SJSA1 (cell line): Measurements from ENCODE around the gene HMX3. TPM values are rescaled to one million over a fixed set of nuclear protein-coding genes. Genes with fewer than 3 reads are reported as not detected.
A peak's percentile ranks its signal among the peaks of the same experiment; 100 is the strongest.

ENCODE experiments used
- DNase-seq, 2 experiments: peaks; one replicate each; pipeline ENCODE4 v3.0.0-alpha.2; 2015 to 2020; ENCODE audit warnings: low spot score in 2 of 2, low read depth in 1 of 2
- H3K27ac ChIP-seq: fragments of 250-450 bp; sonication (Bioruptor Pico); 2 replicates; pipeline ENCODE4 v1.5.1; 2020; ENCODE audit warnings: mild to moderate bottlenecking, moderate library complexity
- H3K27me3 ChIP-seq: fragments of 250-450 bp; sonication (Bioruptor Pico); replicated peaks from 2 replicates; pipeline ENCODE4 v1.5.1; 2020; ENCODE audit warnings: mild to moderate bottlenecking, moderate library complexity
- H3K36me3 ChIP-seq: fragments of 250-450 bp; sonication (Bioruptor Pico); 2 replicates; pipeline ENCODE4 v1.5.1; 2020; ENCODE audit warnings: mild to moderate bottlenecking
- H3K4me1 ChIP-seq: fragments of 250-450 bp; sonication (Bioruptor Pico); replicated peaks from 2 replicates; pipeline ENCODE4 v1.6.1; 2021; ENCODE audit warnings: mild to moderate bottlenecking
- H3K4me3 ChIP-seq: fragments of 250-450 bp; sonication (Bioruptor Pico); 2 replicates; pipeline ENCODE4 v1.5.1; 2020; ENCODE audit warnings: mild to moderate bottlenecking
- H3K9me3 ChIP-seq: fragments of 250-450 bp; sonication (Bioruptor Pico); replicated peaks from 2 replicates; pipeline ENCODE4 v1.5.1; 2020; ENCODE audit warnings: mild to moderate bottlenecking
- total RNA-seq: library from RNA; depleted of rRNA; stranded (reverse); fragments of >200 nt; shearing (Covaris generic); gene quantifications from 2 replicates; pipeline ENCODE4 v1.2.3, GENCODE V29; 2014; rRNA removed

HMX3 gene
- total RNA-seq = 10.8 and 10.9 TPM in 2 replicates

DNA sequence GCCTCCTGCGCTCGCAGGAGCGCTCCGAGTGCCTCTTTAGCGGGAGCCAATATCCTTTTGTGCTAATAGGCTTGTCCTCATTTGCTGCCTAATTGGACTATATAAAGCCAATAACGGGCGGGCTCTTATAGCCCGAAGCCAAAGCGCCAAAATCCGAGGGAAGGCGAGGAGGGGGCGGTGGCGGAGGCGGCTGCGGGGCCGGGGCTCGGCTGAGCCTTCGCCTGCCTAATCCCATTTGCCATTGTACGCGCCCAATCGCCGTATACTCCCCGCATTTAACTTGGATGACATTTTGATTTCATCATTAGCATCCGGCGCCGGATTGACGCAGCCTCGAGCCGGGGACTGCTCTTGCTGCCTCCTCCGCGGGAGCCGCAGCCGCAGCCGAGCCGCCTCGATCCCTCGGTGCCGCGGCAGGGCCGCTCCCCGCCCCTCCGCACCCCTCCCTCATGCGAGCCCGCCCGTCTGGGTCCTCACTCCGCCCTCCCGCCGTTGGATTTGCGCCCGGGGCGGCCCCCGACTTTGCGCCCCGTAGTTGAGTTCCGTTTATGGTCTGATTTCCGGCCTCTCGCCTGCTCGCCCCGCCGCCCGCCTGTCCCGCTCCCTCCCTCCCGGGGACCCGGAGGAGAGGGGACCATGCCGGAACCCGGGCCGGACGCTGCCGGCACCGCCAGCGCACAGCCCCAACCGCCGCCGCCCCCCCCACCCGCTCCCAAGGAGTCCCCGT lies at the start of gene HMX3:
Gene HMX3, plus strand, starts transcription at position 556 of the 727 bp plus-strand sequence. Its CDS starts 81 bp downstream, at position 637.
- Histone ChIP-seq H3K36me3 (peaks cover 7% of the 10 kb centered on the region; the same call in 1 of the 2 replicates), H3K4me1 (peaks cover 32% of the 10 kb centered on the region), H3K4me3 (peak within 1 kb of the TSS; percentile 49), H3K27ac (peak within 1 kb of the TSS; percentile 65), H3K9me3 (no peaks in the 10 kb centered on the region), H3K27me3 (peaks cover 28% of the 10 kb centered on the region)
- DNase-seq = peak; percentile 64 to 68

DNA sequence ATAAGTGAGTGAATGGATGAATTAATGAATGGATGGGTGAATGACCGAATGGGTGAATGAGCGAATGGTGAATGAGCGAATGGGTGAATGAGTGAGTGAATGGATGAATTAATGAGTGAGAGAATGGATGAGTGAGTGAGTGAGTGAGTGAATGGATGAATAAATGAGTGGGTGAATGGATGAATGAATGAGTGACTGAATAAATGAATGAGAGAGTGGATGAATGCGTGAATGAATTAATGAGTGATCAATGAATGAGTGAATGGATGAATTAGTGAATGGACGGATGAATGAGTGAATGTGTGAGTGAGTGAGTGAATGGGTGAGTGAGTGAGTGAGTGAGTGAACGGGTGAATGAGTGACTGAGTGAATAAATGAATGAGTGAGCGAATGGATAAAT lies 49.5 kb upstream of the HMX3 start:
- Histone ChIP-seq H3K4me3 (no peak overlapping the region), H3K27ac (no peak overlapping the region), H3K27me3 (no peaks in the 10 kb centered on the region), H3K9me3 (no peaks in the 10 kb centered on the region), H3K36me3 (no peaks in the 10 kb centered on the region), H3K4me1 (no peaks in the 10 kb centered on the region)
- DNase-seq = no peak

DNA sequence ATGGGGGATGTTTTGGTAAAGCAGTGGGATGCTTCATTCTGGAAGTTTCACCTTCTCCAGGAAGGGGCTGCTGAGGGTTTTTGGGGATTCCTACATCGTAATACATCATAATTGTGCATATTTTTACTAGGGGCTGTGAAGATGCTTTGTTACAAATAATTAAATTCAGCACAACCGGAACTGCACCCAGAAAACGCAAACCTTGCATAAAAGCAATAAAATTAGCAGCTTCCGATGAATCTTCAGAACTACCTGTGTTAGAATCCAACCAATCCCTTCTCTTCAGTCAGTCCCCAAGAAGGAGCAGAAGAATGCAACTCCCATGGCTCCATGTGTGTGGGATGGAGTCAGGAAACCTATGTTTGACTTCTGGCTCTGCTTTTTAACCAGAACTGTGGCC lies 48.4 kb upstream of the HMX3 start:
- Histone ChIP-seq H3K4me1 (no peaks in the 10 kb centered on the region), H3K9me3 (no peaks in the 10 kb centered on the region), H3K27ac (no peak overlapping the region), H3K36me3 (no peaks in the 10 kb centered on the region), H3K4me3 (no peak overlapping the region), H3K27me3 (no peaks in the 10 kb centered on the region)
- no peak for DNase-seq

DNA sequence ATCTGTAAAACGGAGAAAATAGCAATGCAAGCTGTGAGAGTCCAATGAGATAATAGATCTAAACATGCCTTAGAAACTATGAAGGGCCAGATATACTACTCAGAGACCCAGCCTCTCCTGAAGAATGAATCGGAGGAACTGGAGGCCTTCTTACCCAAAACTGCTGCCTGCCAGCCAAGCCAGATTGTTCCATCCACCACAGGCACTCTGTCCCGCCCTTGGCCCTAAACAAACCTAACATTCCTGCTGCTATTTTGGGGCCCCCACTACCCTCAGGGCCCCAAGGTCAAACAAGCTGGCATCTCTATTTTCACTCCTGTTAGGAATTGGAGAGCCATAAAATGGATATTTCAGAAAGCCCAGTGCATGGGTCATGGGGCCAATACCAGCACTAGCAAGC lies 48.0 kb upstream of the HMX3 start:
- Histone ChIP-seq H3K4me1 (no peaks in the 10 kb centered on the region), H3K4me3 (no peak overlapping the region), H3K27me3 (no peaks in the 10 kb centered on the region), H3K36me3 (no peaks in the 10 kb centered on the region), H3K27ac (no peak overlapping the region), H3K9me3 (no peaks in the 10 kb centered on the region)
- DNase-seq = no peak

DNA sequence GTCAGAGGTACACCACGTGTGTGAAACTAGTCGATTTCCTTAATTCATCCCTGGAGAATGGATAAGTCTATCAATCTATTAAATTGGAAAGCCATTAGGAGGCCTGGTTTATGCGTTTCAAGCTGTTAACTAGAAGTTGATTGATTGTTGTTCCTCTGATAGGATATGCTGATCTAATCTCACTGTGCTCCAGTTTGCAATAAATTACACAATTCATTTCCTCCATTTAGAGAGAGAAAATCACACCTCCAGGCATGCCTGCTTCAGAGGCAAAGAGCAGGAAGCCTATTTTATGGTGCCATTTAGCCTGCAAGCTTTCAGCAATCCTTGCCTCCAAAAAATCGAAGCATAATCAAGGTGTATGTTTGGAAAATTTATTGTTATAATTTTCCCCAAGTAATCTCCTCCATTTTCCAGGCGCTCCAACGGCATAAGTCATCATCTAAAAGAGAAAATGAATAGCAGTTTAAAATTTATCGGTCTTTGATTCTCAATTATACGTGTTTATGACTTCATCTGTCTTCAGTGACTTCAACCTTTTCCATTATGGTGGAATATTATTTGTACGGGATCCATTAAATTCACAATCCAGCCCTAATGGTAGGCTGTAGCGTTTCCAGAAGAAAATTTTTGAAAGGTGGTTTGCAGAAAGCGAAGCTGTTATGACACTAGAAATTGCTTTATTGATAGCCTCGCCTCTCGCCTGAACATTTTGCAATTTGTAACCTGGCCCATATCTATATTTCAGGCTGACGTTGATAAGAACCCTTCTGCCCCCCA lies 42.9 kb upstream of the HMX3 start:
- Histone ChIP-seq H3K9me3 (no peaks in the 10 kb centered on the region), H3K27me3 (no peaks in the 10 kb centered on the region), H3K27ac (no peak overlapping the region), H3K36me3 (no peaks in the 10 kb centered on the region), H3K4me3 (no peak overlapping the region), H3K4me1 (no peaks in the 10 kb centered on the region)
- no peak for DNase-seq

DNA sequence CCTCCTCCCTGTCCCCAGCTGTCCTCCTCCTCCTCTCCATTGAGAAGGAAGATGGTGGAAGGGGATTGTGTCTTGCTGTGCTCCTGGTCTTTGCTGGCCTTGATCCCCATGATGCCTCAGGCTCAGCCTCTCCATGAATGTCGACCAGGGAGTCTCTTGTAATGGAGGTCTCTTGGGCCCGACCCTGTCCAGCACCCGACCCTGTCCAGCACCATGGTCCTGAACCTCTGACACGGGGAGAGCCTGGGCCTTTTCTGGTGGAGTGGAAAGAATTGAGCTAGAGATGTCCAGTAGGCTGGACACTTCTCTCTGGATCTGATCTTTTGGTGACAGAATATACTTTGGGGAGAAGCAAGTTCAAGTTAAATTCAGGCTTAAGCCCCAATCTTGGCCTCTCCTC lies 42.3 kb upstream of the HMX3 start:
- Histone ChIP-seq H3K4me3 (no peak overlapping the region), H3K27ac (no peak overlapping the region), H3K4me1 (no peaks in the 10 kb centered on the region), H3K9me3 (no peaks in the 10 kb centered on the region), H3K27me3 (no peaks in the 10 kb centered on the region), H3K36me3 (no peaks in the 10 kb centered on the region)
- DNase-seq = no peak

DNA sequence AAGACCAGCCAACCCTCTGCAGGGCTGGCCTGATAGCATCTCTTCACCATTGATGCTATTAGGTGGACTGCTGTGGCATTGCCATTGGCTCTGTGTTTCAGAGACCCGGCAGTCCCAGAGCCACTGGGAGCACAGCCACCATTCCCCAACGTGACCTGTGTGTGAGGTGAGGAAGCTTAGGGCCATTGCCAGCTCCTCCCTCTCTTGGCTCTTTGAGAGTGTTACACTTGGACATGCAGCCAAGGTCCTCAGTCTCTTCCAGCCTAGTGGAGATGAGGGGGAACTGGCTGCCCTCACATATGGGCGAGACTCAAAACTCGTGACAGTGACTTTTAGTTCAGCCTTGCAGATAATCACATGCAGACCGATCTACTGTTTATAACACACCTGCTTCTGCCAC lies 39.3 kb upstream of the HMX3 start:
- H3K4me1 ChIP-seq = peaks cover 11% of the 10 kb centered on the region
- H3K27me3 ChIP-seq = no peaks in the 10 kb centered on the region
- H3K36me3 ChIP-seq = no peaks in the 10 kb centered on the region
- H3K4me3 ChIP-seq = no peak overlapping the region
- no peak overlapping the region for H3K27ac ChIP-seq
- no peak for DNase-seq
- no peaks in the 10 kb centered on the region for H3K9me3 ChIP-seq

DNA sequence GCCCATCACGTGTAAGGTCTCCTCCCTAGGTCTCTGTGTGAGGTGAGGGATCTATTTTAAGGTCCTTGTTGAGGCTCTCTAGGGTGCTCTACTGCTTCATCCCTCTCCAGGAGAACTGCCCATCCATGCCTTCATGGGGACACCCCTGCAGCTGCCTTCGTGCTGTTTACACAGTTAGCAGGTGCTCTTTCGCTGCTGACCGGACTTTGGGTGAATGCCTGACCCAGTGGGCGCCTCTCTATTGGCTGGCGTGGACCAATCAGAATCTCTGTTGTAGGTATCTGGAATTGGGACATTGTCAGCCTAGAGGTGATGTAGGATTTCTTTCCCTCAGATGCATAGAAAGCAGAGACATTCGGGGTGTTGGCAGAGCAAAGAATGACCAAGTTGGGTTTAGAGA lies 38.7 kb upstream of the HMX3 start:
- Histone ChIP-seq H3K27me3 (no peaks in the 10 kb centered on the region), H3K27ac (no peak overlapping the region), H3K9me3 (no peaks in the 10 kb centered on the region), H3K36me3 (no peaks in the 10 kb centered on the region), H3K4me3 (no peak overlapping the region), H3K4me1 (peaks cover 11% of the 10 kb centered on the region)
- no peak for DNase-seq

DNA sequence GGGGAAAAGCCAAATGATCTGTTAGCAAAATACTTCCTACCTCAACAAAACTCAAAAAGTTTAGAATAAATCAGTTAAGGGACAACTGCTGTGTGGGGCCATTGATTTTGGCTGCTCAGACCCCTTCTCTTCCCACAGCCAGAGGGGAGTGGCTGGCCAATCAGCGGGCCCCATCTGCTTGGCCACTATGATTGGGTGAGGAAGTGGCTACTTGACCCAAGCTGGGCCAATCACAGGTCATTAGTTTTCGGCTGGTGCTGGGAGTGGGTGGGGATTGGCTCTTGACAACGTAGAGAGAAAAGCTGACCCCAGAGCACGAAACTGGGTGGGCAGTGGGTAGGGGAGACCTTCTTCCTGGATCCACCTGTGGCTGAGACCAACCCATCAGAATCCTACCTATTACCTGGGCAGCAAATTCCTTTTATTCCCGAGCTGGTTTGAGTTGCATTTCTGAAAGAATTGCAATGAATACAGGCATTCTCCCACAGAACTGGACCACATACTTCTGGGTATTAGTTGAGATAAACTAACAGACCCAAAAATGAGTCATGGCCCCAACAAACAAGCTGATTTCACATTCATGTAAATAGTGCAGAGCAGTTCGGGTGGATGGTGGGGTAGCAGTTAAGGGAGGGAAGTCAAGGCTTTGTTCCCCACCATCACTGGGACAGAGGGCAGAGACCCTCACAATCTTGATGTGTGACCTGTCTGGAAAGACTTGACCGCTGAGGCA lies 35.6 kb upstream of the HMX3 start:
- no peak overlapping the region for H3K27ac ChIP-seq
- H3K4me1 ChIP-seq = peaks cover 11% of the 10 kb centered on the region
- DNase-seq = peak in 1 of 2 experiments; percentile 25
- no peak overlapping the region for H3K4me3 ChIP-seq
- H3K27me3 ChIP-seq = no peaks in the 10 kb centered on the region
- no peaks in the 10 kb centered on the region for H3K9me3 ChIP-seq
- H3K36me3 ChIP-seq = no peaks in the 10 kb centered on the region

DNA sequence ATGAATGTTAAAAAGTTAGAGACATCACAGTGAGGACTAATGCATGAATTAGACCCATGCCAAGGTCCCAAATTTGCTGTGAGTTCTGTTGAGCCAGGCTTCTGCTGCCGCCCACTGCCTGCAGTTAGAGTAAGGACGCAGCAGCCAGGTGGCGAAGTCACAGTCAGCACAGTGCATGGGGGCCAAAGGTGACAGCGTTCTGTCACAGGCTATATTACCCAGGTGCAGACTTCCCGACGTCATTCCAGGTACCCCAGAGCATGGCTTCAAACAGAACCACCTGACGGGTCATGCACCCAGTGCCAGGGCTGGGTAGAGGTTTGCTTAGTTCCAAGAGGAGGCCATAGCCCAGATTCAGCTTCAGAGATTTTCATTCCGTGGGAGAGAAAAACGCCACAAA lies 33.9 kb upstream of the HMX3 start:
- Histone ChIP-seq H3K4me3 (no peak overlapping the region), H3K36me3 (no peaks in the 10 kb centered on the region), H3K27me3 (no peaks in the 10 kb centered on the region), H3K9me3 (no peaks in the 10 kb centered on the region), H3K4me1 (peaks cover 11% of the 10 kb centered on the region), H3K27ac (no peak overlapping the region)
- no peak for DNase-seq

DNA sequence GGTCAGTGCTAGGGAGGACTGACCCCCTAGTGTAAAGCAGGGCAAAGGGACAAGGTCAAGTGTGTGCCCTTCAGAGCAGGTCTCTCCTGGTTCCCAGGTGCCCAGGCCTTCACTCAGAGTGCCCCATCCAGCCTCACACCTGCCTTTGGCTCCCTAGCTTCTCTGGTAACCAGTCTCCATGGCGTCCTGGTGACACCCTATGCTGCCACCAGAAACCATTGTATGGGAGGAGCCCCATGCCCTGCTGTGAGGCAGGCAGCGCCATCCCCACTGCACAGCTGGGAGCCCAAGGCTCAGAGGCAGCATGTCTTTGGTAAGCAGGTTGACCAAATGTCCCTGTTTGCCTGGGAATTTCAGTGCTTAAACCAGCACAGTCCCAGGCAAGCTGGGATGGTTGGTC lies 33.1 kb upstream of the HMX3 start:
- no peaks in the 10 kb centered on the region for H3K9me3 ChIP-seq
- no peak for DNase-seq
- H3K4me1 ChIP-seq = peaks cover 11% of the 10 kb centered on the region
- H3K27ac ChIP-seq = no peak overlapping the region
- no peaks in the 10 kb centered on the region for H3K36me3 ChIP-seq
- no peaks in the 10 kb centered on the region for H3K27me3 ChIP-seq
- no peak overlapping the region for H3K4me3 ChIP-seq

DNA sequence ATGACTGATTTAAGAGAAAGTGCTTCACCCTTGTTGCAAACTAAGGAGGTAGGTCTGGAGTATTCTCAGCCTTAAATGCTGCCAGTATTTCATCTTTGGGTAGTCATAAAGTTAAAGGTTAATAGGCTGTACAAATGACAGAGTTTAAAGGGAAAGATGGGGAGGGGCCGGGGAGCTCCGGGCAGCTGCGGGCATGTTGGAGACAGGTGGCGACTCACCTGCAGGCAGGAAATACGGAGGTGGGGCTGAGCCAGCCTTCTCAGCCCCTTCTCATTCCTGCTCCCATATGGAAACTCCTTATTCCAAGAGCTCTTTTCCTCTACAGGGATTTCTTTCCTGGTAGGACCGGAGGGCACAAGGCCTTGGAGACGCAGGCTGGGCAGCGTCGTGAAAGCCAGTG lies 31.8 kb upstream of the HMX3 start:
- Histone ChIP-seq H3K4me3 (no peak overlapping the region), H3K27me3 (no peaks in the 10 kb centered on the region), H3K27ac (no peak overlapping the region), H3K4me1 (peaks cover 11% of the 10 kb centered on the region), H3K9me3 (no peaks in the 10 kb centered on the region), H3K36me3 (no peaks in the 10 kb centered on the region)
- no peak for DNase-seq

DNA sequence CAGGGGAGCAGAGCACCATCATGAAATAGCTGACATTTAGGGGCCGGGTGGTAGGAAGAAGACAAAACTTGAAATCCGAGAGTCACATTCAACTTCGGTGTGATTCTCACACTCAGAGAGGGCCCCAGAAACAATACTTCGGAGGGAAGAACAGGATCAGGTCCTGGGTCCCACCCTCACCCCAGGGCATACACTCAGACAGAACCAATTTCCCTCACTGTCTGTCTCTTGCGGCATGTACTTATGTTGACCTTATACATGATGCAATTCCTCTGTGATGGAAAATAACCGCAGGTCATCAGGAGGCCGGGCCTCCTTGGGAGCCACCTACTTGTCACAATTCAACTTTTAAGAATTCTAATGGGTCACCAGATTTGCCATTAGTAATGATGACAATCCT lies 26.3 kb upstream of the HMX3 start:
- no peak overlapping the region for H3K4me3 ChIP-seq
- H3K27ac ChIP-seq = no peak overlapping the region
- no peaks in the 10 kb centered on the region for H3K9me3 ChIP-seq
- no peaks in the 10 kb centered on the region for H3K4me1 ChIP-seq
- no peak for DNase-seq
- H3K27me3 ChIP-seq = peaks cover 6% of the 10 kb centered on the region; the same call in 1 of the 2 replicates
- H3K36me3 ChIP-seq = no peaks in the 10 kb centered on the region
